Breast epithelium (tissue), 3 donors: ENCODE results near the gene FLNB.

Experiments
- CTCF ChIP-seq, 3 donors: fragments of 450-650 bp; IDR thresholded peaks; one replicate each; pipeline ENCODE4 v1.5.1; 2016 to 2017; ENCODE audit warnings: antibody characterized with exemption in 3 of 3, mild to moderate bottlenecking in 3 of 3, moderate library complexity in 3 of 3
- POLR2A ChIP-seq: fragments of 450-650 bp; IDR thresholded peaks from one replicate; pipeline ENCODE4 v1.6.1; 2016; ENCODE audit warnings: antibody characterized with exemption, mild to moderate bottlenecking, moderate library complexity
- POLR2AphosphoS5 ChIP-seq, 3 donors: sonication (generic); formaldehyde crosslinking; IDR thresholded peaks; one replicate each; pipeline ENCODE4 v1.6.1; 2017; ENCODE audit warnings: antibody characterized with exemption in 3 of 3

- TF ChIP-seq CTCF (IDR thresholded peaks at IDR 0.05) (no peak), POLR2A (no peak), POLR2AphosphoS5 (IDR thresholded peaks at IDR 0.05) (no peak)
These were observed 25.5 kb upstream of the FLNB start for GRCh38 chr3:57982561-57983243.
